Raji (cell line): ENCODE results near the gene DTNB.

Experiments used
- POLR2A ChIP-seq: IDR thresholded peaks from 2 replicates; pipeline ENCODE4 v1.6.1; 2011; ENCODE audit warnings: low read depth, low read length, control low read depth; ENCODE audit not compliant: insufficient read depth

Gene DTNB

DNA sequence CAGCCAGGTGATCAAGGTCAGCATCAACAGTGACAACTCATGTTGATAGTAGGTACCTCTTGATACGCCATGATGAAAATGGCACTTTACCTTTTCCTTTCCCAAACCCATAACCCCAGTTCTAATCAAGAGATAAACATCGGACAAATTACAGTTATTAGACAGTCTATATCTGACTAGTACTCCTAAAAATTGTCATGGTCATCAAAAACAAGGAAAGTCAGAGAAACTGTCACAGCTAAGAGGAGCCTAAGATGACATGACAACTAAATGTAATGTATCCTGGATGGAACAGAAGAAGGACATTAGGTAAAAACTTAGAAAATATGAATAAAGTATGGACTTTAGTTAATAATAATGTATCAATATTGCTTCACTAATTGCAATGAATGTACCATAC, 234.6 kb downstream of the DTNB start:
- no peak for TF ChIP-seq POLR2A

DNA sequence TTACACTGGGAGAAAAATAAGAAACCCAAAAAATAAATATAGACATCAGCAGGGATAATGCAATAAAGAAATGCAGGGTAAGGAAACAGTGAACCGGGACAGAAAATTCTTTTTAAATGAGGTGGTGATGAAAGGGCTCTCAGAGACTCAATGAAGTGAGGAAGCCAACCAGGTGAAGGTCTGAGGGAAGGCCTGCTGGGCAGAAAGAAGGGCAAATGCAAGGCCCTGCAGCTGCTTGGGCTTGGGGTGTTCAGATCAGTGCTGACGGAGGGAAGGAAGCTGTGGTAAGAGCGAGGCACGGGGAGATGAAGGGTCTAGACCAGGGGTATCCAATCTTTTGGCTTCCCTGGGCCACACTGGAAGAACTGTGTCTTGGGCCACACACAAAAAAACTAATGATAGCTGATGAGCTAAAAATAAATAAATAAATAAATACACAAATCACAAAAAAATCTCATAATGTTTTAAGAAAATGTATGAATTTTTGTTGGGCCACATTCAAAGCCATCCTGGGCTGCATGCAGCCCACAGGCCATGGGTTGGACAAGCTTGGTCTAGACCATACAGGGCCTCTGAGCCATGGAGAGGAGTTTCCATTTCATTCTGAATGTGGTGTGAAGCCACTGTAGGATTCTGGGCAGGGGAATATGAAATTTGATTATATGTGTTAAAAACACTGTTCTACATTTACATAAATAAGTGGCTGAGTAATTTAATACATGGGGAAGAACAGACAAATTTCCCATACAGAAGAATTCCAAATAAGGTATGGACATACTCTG, 235.3 kb downstream of the DTNB start:
- TF ChIP-seq POLR2A, result no peak

GRCh38 chr2:25435421-25435820, 238.0 kb downstream of the DTNB start:
- no peak for TF ChIP-seq POLR2A

- no peak for TF ChIP-seq POLR2A
Measured at GRCh38 chr2:25431604-25432003, 241.8 kb downstream of the DTNB start.

GRCh38 chr2:25430556-25430955, 242.8 kb downstream of the DTNB start:
- TF ChIP-seq POLR2A, result no peak

GRCh38 chr2:25426326-25426725, 247.1 kb downstream of the DTNB start:
- no peak for TF ChIP-seq POLR2A

DNA sequence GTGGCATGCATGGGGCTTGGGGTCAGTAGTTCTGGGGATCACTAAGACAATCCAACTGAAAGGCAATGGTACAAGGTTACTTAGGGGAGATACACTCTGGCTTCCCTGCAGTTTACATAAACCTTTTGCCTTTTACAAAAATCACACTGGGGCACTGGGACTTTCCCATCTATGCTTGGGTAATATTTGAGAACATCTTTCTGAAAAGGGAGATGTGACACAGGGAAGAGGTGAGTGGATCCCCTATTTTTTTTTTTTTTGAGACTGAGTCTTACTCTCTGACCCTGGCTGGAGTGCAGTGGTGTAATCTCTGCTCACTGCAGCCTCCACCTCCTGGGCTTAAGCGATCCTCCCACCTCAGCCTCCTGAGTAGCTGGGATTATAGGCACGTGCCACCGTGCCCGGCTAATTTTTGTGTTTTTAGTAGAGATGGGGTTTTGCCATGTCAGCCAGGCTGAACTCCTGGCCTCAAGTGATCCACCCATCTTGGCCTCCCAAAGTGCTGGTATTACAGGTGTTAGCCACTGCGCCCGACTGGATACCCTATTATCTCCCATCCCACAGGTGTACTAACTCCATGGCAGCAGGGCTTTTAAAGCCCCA, 248.8 kb downstream of the DTNB start:
- TF ChIP-seq POLR2A, result no peak

DNA sequence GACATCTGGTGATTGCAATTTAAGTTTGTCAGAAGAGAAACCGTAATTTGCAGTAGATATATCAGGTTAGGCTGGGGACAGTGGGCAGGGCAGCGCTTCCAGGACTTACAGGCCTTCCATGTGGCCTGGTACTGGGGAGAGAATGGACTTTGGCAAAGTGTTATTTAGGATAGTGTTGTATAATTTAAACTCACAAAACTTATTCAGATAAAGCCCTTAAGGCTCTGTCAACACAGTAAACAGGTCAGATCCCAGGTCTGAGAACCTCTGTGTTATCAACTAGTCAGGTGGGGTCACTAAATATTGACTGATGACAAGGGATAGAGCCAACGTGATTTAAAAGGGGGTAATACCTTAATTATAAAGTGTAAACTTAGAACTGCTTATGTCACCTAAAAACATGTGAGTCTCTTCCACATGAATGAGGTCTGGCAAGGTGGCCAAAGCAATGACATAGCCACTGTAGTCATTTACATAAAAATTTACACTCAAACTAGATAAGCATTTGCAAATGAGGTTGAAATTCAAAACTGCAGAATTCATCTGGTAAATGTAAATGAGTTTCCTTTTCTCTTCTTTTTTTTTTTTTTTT, 251.5 kb downstream of the DTNB start:
- no peak for TF ChIP-seq POLR2A

GRCh38 chr2:25421289-25421688, 252.1 kb downstream of the DTNB start:
- no peak for TF ChIP-seq POLR2A

- no peak for TF ChIP-seq POLR2A
Measured at GRCh38 chr2:25420820-25421237, 252.5 kb downstream of the DTNB start.

GRCh38 chr2:25419678-25420242, 253.6 kb downstream of the DTNB start:
- no peak for TF ChIP-seq POLR2A

DNA sequence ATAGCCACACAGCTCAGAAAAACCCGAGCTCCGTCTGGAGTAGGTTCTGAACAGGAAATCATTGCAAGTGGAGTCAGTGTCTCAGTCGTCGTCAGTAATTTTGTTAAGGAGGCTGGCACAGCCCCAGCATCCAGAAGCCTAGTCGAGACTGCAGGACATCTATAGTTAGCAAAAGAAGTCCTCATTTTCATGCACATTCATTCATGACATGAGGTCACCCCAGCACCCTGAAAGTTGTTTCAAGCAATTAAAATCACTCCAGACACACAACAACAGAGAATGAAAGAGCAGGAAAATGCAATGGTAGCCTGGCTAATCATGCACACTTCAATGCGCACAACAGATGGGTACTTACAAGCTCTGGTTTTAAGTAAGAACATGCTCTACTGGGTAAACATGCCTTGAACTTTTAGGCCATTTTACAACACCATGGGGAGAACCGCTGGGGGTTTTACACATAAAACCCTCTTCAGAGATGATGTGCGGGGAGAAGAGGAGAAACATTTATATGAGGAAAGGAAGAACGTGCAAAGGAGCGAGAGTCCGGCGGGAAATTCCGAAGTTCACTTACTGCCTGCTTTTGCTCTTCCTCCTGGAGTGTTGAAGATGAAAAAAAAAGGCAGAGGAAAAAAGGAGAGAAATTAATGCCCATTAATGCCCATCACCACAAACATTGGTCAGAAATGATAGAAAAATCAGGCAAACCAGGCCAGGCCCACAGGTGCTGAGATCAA, 254.3 kb downstream of the DTNB start:
- no peak for TF ChIP-seq POLR2A

GRCh38 chr2:25417715-25418369, 255.5 kb downstream of the DTNB start:
- no peak for TF ChIP-seq POLR2A

GRCh38 chr2:25416674-25417073, 256.7 kb downstream of the DTNB start:
- no peak for TF ChIP-seq POLR2A

DNA sequence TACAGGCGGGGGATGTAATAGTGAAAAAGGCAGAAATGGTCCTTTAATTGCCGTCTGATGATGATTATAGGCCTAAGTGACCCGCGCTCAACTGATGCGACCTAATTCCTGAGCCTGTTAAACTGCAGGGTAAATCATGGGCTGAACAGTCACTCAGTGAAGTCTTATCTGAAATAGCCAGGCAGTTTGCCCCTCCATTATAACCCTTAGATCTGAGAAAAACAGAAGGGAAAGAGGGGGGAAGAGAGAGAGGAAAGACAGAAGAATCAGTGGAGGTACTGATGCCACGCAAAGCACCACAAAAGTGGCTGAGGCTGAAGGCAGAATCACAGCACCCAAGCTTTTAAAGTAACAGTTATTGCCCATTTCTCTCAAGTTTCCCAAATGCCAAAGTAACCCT, 258.6 kb downstream of the DTNB start:
- no peak for TF ChIP-seq POLR2A

- no peak for TF ChIP-seq POLR2A
Measured at GRCh38 chr2:25411753-25412152, 261.6 kb downstream of the DTNB start.

DNA sequence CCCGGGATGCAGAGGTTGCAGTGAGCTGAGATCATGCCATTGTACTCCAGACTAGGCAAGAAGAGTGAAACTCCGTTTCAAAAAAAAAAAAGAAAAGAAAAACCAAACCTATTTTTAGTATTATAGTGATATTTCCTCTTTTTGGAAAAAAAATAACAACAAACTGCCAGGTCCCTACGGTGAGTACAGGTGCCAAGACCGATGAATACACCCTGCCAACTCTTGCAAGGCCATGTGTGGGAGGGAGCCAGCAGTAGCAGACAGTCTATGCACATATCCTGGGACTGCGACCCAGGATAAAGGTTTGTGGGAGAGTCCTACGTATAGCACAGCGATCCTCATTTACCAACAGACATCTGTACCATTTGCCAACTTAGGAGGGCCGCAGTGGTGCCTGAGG, 262.1 kb downstream of the DTNB start:
- TF ChIP-seq POLR2A, result no peak
